Heart left ventricle (tissue), 16 donors: ENCODE data around the gene NNAT. TPM values are rescaled to one million over a fixed set of nuclear protein-coding genes. Genes with fewer than 3 reads are reported as not detected.

ENCODE experiments used
- ATAC-seq, 4 donors: fragments of 200-7000 bp; cut with Tn5 transposase; one replicate each; pipeline ENCODE4 v1.9.1; 2020 to 2022; ENCODE audit warnings: moderate library complexity in 4 of 4, mild to moderate bottlenecking in 3 of 4, moderate number of reproducible peaks in 1 of 4
- DNase-seq, 5 donors: peaks; one replicate each; pipeline ENCODE4 v3.0.0-alpha.2; 2020
- H3K27ac ChIP-seq, 12 donors: fragments of 200-600 bp; sonication (generic) in 4 of 12; one replicate each; pipeline versions ENCODE4 v1.5.0 to v1.8.0; 2016 to 2022; ENCODE audit warnings: mild to moderate bottlenecking in 2 of 12
- H3K27me3 ChIP-seq, 9 donors: fragments of 200-600 bp; sonication (generic) in 2 of 9; one replicate each; pipeline versions ENCODE4 v1.5.1 to v1.8.0; 2016 to 2022; ENCODE audit warnings: mild to moderate bottlenecking in 3 of 9
- H3K36me3 ChIP-seq, 9 donors: fragments of 200-600 bp; sonication (generic) in 2 of 9; one replicate each; pipeline versions ENCODE4 v1.5.0 to v1.8.0; 2018 to 2022; ENCODE audit warnings: mild to moderate bottlenecking in 2 of 9
- H3K4me1 ChIP-seq, 12 donors: fragments of 200-600 bp; sonication (generic) in 4 of 12; one replicate each; pipeline versions ENCODE4 v1.5.0 to v1.8.0; 2016 to 2022; ENCODE audit warnings: mild to moderate bottlenecking in 3 of 12
- H3K4me3 ChIP-seq, 12 donors: fragments of 200-600 bp; sonication (generic) in 4 of 12; one replicate each; pipeline versions ENCODE4 v1.5.0 to v1.8.0; 2017 to 2022; ENCODE audit warnings: mild to moderate bottlenecking in 9 of 12, moderate library complexity in 4 of 12
- H3K9me3 ChIP-seq, 12 donors: fragments of 200-600 bp; sonication (generic) in 4 of 12; one replicate each; pipeline versions ENCODE4 v1.5.0 to v1.8.0; 2016 to 2022; ENCODE audit warnings: mild to moderate bottlenecking in 1 of 12
- POLR2A ChIP-seq, 2 donors: fragments of 450-650 bp; IDR thresholded peaks; one replicate each; pipeline ENCODE4 v1.6.1; 2017; ENCODE audit warnings: antibody characterized with exemption in 2 of 2, mild to moderate bottlenecking in 2 of 2, moderate library complexity in 2 of 2
- WGBS, 4 donors: extraction: QIAGEN DNeasy Blood & Tissue Kit in 2 of 4; methylation state at CpG; one replicate each; pipeline versions ENCODE4 v1.1.5 to v1.1.7; 2013 to 2018; 5-methylcytosine and 5-hydroxymethylcytosine counted together
- intact Hi-C, 10 donors: fragments of 100-400 bp; cut with DNase I; formaldehyde crosslinking; loops; one replicate each; pipeline versions ENCODE4 v1.11.1 to v1.14.2; 2022
- polyA plus RNA-seq, 2 donors: library from polyadenylated mRNA; stranded (reverse); fragments of 200-250 nt; gene quantifications; one replicate each; pipeline ENCODE4 v1.2.3, GENCODE V29; 2013
- total RNA-seq, 9 donors: library from RNA; depleted of rRNA in 2 of 9; stranded (reverse); fragments of >200 nt in 2 of 9; fragmentation: NEBNext Ultra II Directional in 3 of 9; extraction: Animal tissue kit (Norgen Biotek cat#: 25700) in 3 of 9; gene quantifications; one replicate each; pipeline versions ENCODE4 v1.1.0 to v1.2.4, GENCODE V29; 2016 to 2023
- TF ChIP-seq, protein P1 (sequence below), 12 donors: fragments of 200-600 bp; sonication (generic) in 4 of 12; IDR thresholded peaks; one replicate each; pipeline versions ENCODE4 v1.5.0 to v1.8.0; 2018 to 2022; ENCODE audit warnings: antibody characterized with exemption in 12 of 12, mild to moderate bottlenecking in 5 of 12
- donor health status: ischemic (EF 13 %, LVEDD 7.1; RV severe dilation, severe dysfunction).
- donor health status: healthy with polysubstance abuse.
- donor health status: DM: no; HTN: yes; CAD: no.
- donor health status: DM: no; HTN: no; CAD: no.
- donor health status: ischemic (EF 25% LVEDD 6.9; RV normal size, moderate dysfunction).
- donor health status: ischemic (EF 25% LVEDD 5.7; RV mildly dilated, moderate dysfunction).
- donor health status: healthy.
- donor health status: DM: yes; HTN: yes; CAD: no.
- donor health status: ischemic (EF 35%, LVEDD 5.7; RV mildly dilated, moderate dysfunction).
- donor health status: nonischemic (EF 11% LVEDD 7.7; RV severe dilation, severe dysfunction).
- donor health status: DM: yes; HTN: yes; CAD: no.
- donor health status: PGD.
- donor health status: ischemic (EF 29% LVEDD 5.4; RV normal size, mild dysfunction).
- donor health status: nonischemic (EF 23%, LVEDD 6.1; RV moderate dilation, normal function).

NNAT gene
- total and polyA plus RNA-seq, 11 donors: 0.23 to 4.6 (median 0.57) TPM; not detected in 5

GRCh38 chr20:37524859-37525708, 4.0 kb downstream of the NNAT start:
- peaks cover 3 to 76% (median 53%) of the 10 kb centered on the region in 12 donors for H3K4me1 ChIP-seq

DNA sequence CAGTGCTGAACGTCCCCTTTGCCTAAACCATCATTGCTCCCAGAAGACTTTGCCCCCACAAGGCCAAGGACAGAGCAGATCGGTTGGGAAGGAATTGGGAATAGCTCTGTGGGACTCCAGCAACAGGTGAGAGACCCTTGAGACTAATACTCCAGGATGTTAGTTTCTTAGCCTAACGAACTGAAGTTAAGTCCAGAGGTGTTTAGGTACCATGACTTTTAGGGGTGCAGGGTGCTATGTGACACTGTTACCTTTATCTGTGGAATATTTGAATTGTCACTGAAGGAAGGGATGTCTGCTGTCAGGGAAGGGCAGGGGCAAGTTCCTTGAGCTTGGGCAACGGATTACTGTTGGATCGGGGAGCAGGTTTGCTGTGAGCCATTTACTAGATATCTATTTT, 4.8 kb downstream of the NNAT start:
- H3K4me3 ChIP-seq: peak overlapping the region in 9 of 12 donors; percentile 76 to 100 (median 99)
- DNase-seq: no peak
- TF ChIP-seq POLR2A (IDR thresholded peaks at IDR 0.05): no peak
- TF ChIP-seq, protein P1, sequence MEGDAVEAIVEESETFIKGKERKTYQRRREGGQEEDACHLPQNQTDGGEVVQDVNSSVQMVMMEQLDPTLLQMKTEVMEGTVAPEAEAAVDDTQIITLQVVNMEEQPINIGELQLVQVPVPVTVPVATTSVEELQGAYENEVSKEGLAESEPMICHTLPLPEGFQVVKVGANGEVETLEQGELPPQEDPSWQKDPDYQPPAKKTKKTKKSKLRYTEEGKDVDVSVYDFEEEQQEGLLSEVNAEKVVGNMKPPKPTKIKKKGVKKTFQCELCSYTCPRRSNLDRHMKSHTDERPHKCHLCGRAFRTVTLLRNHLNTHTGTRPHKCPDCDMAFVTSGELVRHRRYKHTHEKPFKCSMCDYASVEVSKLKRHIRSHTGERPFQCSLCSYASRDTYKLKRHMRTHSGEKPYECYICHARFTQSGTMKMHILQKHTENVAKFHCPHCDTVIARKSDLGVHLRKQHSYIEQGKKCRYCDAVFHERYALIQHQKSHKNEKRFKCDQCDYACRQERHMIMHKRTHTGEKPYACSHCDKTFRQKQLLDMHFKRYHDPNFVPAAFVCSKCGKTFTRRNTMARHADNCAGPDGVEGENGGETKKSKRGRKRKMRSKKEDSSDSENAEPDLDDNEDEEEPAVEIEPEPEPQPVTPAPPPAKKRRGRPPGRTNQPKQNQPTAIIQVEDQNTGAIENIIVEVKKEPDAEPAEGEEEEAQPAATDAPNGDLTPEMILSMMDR (IDR thresholded peaks at IDR 0.05): no peak
- H3K27me3 ChIP-seq: no peaks in the 10 kb centered on the region
- H3K9me3 ChIP-seq: no peaks in the 10 kb centered on the region
- ATAC-seq: no peak
- H3K36me3 ChIP-seq: peaks cover 0 to 4% (median 0%) of the 10 kb centered on the region in 9 donors
- intact Hi-C loops: loop anchor here in 3 of 10 donors (5.0 to 10.0 kb wide), 3 partner anchors 121 to 334 kb away; partner anchors contain the start of gene MANBAL (in 1 of the 3)
- H3K27ac ChIP-seq: peak overlapping the region in 10 of 12 donors; percentile 54 to 99 (median 98)
- peaks cover 3 to 68% (median 49%) of the 10 kb centered on the region in 12 donors for H3K4me1 ChIP-seq
- 17 to 38% (median 22%) methylated on average over 5 of the region's 5 CpGs for WGBS, 4 donors

More at GRCh38 chr20:37524859-37525708, 4.0 kb downstream of the NNAT start:
- ATAC-seq (no peak), DNase-seq (no peak)
- Histone ChIP-seq H3K36me3 (peaks cover 0 to 6% (median 0%) of the 10 kb centered on the region in 9 donors), H3K4me3 (peak overlapping the region in 4 of 12 donors; percentile 76 to 90 (median 84)), H3K27me3 (no peaks in the 10 kb centered on the region), H3K27ac (peak overlapping the region in 5 of 12 donors; percentile 5 to 99 (median 87)), H3K9me3 (no peaks in the 10 kb centered on the region)
- TF ChIP-seq POLR2A (IDR thresholded peaks at IDR 0.05): no peak
- TF ChIP-seq, protein P1 (IDR thresholded peaks at IDR 0.05): no peak
- WGBS, 4 donors: 42 to 64% (median 55%) methylated on average over 6 of the region's 6 CpGs
- intact Hi-C loops: loop anchor here in 3 of 10 donors (5.0 to 10.0 kb wide), 3 partner anchors 120 to 333 kb away; partner anchors contain the start of gene MANBAL (in 1 of the 3)

DNA sequence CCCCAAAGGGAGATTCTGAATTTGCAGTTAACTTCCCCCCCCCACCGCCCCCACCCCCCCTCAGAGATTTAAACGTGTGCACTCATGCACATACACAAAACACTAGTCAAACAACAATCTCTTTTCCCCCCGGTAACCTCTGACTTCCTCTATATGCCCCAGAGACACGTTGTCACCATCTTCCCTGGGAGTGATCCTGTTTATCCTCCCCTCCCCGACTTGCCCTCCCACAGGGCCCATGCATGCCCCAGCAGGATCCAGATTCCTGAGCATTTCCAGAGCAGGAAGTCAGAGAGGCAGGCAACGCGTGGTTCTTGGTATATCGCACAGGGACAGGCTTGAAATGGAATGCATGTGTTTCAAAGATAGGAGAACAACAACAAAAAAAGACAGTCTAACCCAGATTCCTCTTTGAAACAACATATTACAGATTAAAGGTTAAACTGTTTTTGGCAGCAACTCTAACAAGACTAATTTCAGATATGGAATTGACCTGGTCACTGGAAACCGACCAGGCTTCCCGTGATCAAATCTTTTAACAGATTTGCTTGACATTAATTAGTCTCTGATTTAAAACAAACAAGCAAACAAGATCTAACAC, 5.3 kb downstream of the NNAT start:
- WGBS, 4 donors: 1 to 4% (median 2%) methylated on average over 10 of the region's 10 CpGs
- no peaks in the 10 kb centered on the region for H3K27me3 ChIP-seq
- DNase-seq (peak in 3 of 5 donors; percentile 32 to 44 (median 42)), ATAC-seq (peak in 2 of 4 donors; percentile 7 to 36)
- no peaks in the 10 kb centered on the region for H3K9me3 ChIP-seq
- intact Hi-C loops: loop anchor here in 3 of 10 donors (5.0 to 10.0 kb wide), 3 partner anchors 122 to 334 kb away; partner anchors contain the start of gene MANBAL (in 1 of the 3)
- H3K36me3 ChIP-seq: no peaks in the 10 kb centered on the region
- H3K4me3 ChIP-seq: peak overlapping the region; percentile 76 to 100 (median 94)
- H3K4me1 ChIP-seq: peaks cover 3 to 63% (median 48%) of the 10 kb centered on the region in 12 donors
- peak overlapping the region; percentile 87 to 100 (median 98) for H3K27ac ChIP-seq
- TF ChIP-seq, protein P1 (IDR thresholded peaks at IDR 0.05): no peak
- TF ChIP-seq POLR2A (IDR thresholded peaks at IDR 0.05): no peak
